Ramos (cell line): ENCODE data around the gene KAZN.

Experiments used
- in situ Hi-C: fragments of 300-500 bp; cut with MboI; formaldehyde crosslinking; loops from one replicate; pipeline ENCODE4 v1.14.3; 2022; ENCODE audit warnings: low sequenced_read_pairs; ENCODE audit not compliant: unreplicated experiment

Gene KAZN

GRCh38 chr1:14891991-14892390, 293.5 kb downstream of the KAZN start:
- in situ Hi-C loops = no loop called here

DNA sequence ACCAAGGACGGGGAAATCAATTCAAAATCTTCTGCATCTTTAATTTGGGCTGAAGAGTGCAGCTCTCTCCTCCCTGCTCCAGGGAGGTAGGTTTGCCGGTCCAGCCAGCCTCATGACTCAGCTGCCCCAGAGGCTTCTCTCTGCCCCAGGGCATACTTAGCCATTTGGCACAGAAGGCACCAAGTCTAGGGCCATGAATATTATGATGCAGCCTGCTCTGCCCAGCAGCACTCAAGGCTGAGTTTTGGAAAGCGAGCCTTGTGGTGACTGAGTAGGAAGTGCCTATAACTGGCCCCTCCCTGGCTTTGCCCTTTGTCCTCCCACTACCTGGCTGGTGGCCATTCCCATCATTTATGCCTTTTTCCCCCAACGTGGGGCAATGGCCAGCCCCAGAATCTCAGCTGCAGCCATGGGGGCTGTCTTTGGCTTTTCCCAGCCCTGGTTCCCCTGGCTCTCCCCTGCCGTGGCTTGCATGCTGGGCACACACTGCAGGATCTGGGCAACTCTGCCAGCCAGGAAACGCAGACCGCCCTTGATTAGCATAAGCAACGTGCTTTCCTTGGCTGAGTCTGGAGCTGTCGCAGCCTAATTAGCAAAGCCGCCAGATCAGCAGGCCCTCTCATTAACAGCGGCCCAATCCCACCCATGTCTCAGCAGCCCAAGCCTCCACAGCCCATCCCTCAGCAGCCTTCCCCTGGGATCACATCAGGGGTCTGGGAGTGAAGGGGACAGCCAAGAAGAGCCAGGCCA, 296.5 kb downstream of the KAZN start:
- in situ Hi-C loops = no loop called here

GRCh38 chr1:14895727-14896126, 297.2 kb downstream of the KAZN start:
- in situ Hi-C loops = no loop called here

GRCh38 chr1:14896381-14897079, 298.0 kb downstream of the KAZN start:
- in situ Hi-C loops = no loop called here

DNA sequence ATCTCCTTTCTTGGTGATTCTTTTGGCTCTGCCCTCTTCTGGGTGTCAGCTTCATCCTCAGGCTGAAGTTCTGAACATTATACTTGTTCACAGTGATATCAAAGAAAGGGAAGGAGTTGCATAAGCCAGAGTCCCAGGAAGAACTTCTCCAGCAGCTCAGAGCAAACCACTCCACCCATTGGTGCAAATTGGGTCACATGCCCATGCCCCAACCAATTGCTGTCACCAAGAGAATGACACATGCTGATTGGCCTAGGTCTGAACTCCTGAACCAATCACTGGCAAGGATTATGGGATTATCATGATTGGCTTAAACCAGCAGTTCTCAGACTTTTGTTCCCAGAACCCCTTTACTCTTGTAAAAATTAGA, 298.6 kb downstream of the KAZN start:
- in situ Hi-C loops = no loop called here

DNA sequence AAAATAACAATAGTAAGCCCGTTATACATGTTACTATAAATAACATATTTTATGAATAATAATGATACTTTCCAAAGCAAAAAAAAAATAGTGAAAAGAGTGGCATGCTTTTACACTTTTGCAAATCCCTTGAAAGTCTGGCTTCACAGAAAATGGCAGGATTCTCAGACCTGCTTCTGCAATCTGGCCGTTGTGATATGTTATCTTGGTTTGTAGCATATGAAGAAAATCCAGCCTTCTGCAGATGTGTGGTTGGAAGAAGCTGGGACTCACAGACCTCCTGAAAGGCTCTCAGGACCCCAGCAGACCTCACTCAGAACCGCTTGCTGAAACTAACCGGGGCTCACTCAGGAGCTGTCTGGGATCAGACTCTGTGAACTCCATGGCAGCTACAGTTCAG, 299.1 kb downstream of the KAZN start:
- in situ Hi-C loops = no loop called here

GRCh38 chr1:14897997-14898645, 299.6 kb downstream of the KAZN start:
- in situ Hi-C loops = no loop called here

GRCh38 chr1:14899686-14900085, 301.2 kb downstream of the KAZN start:
- in situ Hi-C loops = no loop called here

DNA sequence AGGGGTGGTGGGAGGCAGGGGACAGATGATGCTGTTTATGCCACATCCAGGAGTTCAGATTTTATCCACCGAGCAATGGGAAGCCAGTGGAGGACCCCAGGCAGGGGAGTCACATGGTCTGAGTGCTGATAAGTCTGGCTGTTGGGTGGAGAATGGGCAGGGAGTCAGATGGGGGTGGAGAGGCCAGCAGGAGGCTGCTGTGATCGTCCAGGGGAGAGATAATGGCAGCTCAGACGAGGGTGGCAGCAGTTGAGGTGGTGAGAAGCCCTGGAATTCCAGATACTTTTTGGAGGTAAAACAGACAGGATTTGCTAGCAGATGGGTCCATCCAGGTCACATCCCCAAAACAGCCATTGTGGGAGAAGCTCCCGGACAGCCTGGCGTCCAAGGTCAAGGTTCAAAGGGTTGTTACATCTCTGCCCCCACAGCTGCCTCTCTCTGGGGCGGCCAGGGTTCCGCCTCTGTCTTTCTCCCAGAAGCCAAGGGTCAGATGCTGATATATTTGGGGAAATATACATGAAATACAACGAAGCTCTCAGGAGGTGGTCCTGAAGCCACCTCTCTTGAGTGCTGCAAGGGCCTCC, 303.0 kb downstream of the KAZN start:
- in situ Hi-C loops = no loop called here

GRCh38 chr1:14903922-14904321, 305.4 kb downstream of the KAZN start:
- in situ Hi-C loops = no loop called here

GRCh38 chr1:14906665-14907064, 308.2 kb downstream of the KAZN start:
- in situ Hi-C loops = no loop called here

DNA sequence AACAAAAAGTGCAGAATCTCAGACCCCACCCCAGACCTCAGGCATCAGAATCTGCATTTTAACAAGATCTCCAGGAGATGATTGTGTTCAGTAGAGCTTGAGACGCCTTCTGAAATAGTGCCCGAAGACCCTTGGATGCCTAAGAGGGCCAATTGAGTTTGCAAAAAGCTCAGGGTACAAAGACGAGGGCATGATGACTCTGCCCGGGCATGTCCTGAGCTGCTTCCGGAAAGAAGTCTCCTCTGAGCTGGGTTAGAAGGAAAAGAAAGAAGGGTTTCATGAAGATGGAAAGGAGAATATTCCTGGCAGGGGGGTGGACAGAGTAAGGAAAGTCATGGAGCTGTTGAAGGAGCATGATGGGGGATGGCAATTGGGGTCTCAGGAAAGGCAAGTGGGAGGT, 308.9 kb downstream of the KAZN start:
- in situ Hi-C loops = no loop called here

- in situ Hi-C loops = no loop called here
These were observed 310.8 kb downstream of the KAZN start for GRCh38 chr1:14909273-14909672.

DNA sequence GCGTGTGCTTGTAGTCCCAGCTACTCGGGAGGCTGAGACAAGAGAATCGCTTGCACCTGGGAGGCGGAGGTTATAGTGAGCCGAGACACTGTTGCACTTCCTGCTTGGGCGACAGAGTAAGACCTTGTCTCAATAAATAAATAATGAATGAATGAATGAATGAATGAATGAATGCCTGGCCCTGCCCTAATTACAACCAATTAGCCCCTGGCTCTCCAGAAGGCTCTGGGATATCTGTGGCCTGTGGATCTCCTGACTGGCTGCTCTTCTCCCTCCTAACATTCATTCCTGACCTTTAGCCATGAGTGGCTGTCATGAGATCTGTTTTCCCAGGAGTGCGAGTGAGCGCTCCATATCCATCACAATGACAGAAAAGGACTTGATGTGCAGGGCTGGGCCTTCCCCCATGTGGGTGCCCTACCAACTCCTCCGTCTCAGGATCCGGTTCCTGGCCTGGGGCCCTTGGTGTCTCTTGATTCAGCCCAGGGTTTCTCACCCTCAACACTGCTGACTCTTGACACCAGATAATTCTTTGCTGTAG, 311.5 kb downstream of the KAZN start:
- in situ Hi-C loops = no loop called here

- in situ Hi-C loops = no loop called here
These were observed 312.7 kb downstream of the KAZN start for GRCh38 chr1:14910984-14911721.

- in situ Hi-C loops = no loop called here
These were observed 314.5 kb downstream of the KAZN start for GRCh38 chr1:14912839-14913481.

DNA sequence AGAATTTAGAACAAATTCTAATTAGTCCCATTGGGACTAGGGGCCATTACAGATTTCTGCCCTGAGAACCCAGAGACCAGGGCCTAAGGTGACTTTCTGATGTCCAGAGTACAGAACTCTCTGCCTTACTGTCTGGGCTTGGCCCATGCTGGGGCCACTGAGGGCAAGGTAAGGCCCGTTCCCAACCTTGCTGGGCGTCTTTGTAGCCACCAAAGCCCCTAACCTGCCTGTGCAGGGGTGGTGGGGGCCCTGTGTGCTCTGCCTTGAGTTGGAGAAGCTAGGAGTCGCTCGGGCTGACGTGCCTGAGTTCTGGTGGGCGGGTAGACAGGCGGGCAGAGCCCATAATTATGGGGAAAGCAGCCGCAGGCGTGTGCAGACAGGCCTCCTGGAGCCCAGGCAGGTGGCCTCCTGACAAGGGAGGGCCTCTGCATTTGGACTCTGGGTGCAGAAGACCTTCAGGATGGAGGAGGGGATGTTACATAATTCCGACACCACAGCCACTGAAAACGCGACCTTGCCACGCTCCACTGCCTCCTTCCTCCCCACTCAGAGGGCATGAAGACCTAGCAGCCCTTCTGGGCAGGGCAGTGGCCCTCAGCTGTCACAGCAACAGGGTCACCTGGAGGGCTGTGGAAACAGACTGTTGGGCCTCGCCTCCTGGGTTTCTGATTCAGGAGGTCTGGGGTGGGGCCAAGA, 315.1 kb downstream of the KAZN start:
- in situ Hi-C loops = no loop called here

GRCh38 chr1:14914351-14914988, 316.0 kb downstream of the KAZN start:
- in situ Hi-C loops = no loop called here
